Progenitor cell of endocrine pancreas (in vitro differentiated cells): Measurements from ENCODE around the gene SPTLC2. TPM values are rescaled to one million over a fixed set of nuclear protein-coding genes. Genes with fewer than 3 reads are reported as not detected.

Experiments used
- DNase-seq: peaks from one replicate; pipeline ENCODE4 v3.0.0; 2021; ENCODE audit warnings: low spot score; ENCODE audit not compliant: unreplicated experiment
- H3K27ac Mint-ChIP-seq: 2 replicates; pipeline ENCODE4 v1.8.0; 2021; ENCODE audit warnings: mild to moderate bottlenecking, moderate library complexity, mixed read lengths
- H3K27me3 Mint-ChIP-seq: 2 replicates; pipeline ENCODE4 v1.8.0; 2021; ENCODE audit warnings: mixed read lengths
- H3K36me3 Mint-ChIP-seq: 2 replicates; pipeline ENCODE4 v1.8.0; 2022; ENCODE audit warnings: mixed read lengths; ENCODE audit not compliant: insufficient read depth
- H3K4me1 Mint-ChIP-seq: 2 replicates; pipeline ENCODE4 v1.8.0; 2021; ENCODE audit warnings: low read depth, mixed read lengths
- H3K4me3 Mint-ChIP-seq: 2 replicates; pipeline ENCODE4 v1.8.0; 2021; ENCODE audit warnings: low read depth, mild to moderate bottlenecking, moderate library complexity, mixed read lengths
- H3K9me3 Mint-ChIP-seq: 2 replicates; pipeline ENCODE4 v1.8.0; 2021; ENCODE audit warnings: low read depth, mixed read lengths
- total RNA-seq: library from RNA; stranded (reverse); gene quantifications from 2 replicates; pipeline ENCODE4 v1.2.1, GENCODE V29; 2021
- TF ChIP-seq, protein P1 (sequence below): fragments of 200-600 bp; sonication (generic); IDR thresholded peaks from one replicate; pipeline ENCODE4 v1.5.0; 2021; ENCODE audit warnings: antibody characterized with exemption, mild to moderate bottlenecking; ENCODE audit not compliant: unreplicated experiment

Gene SPTLC2
- total RNA-seq, 1 donor from 2014 or later, result 53.6 TPM

DNA sequence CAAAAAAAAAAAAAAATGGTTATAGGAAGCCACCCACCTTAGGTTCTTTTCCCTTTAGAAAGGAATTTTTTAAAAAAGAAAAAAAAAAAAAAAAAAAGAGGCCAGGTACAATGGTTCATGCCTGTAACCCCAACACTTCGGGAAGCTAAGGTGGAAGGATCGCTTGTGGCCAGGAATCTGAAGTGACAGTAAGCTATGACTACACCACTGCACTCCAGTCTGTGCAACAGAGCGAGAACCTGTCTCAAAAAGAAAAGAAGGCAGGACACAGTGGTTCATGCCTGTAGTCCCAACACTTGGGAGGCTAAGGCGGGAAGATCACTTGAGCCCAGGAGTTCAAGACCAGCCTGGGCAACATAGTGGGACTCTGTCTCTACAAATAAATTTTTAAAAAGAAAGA lies 36.0 kb downstream of the SPTLC2 start:
- Mint-ChIP-seq H3K27me3 (no peaks in the 10 kb centered on the region), H3K4me1 (peaks cover 10% of the 10 kb centered on the region), H3K4me3 (no peak overlapping the region), H3K36me3 (peaks cover 13% of the 10 kb centered on the region), H3K27ac (no peak overlapping the region), H3K9me3 (no peaks in the 10 kb centered on the region)
- TF ChIP-seq, protein P1, sequence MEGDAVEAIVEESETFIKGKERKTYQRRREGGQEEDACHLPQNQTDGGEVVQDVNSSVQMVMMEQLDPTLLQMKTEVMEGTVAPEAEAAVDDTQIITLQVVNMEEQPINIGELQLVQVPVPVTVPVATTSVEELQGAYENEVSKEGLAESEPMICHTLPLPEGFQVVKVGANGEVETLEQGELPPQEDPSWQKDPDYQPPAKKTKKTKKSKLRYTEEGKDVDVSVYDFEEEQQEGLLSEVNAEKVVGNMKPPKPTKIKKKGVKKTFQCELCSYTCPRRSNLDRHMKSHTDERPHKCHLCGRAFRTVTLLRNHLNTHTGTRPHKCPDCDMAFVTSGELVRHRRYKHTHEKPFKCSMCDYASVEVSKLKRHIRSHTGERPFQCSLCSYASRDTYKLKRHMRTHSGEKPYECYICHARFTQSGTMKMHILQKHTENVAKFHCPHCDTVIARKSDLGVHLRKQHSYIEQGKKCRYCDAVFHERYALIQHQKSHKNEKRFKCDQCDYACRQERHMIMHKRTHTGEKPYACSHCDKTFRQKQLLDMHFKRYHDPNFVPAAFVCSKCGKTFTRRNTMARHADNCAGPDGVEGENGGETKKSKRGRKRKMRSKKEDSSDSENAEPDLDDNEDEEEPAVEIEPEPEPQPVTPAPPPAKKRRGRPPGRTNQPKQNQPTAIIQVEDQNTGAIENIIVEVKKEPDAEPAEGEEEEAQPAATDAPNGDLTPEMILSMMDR, result no peak
- no peak for DNase-seq

DNA sequence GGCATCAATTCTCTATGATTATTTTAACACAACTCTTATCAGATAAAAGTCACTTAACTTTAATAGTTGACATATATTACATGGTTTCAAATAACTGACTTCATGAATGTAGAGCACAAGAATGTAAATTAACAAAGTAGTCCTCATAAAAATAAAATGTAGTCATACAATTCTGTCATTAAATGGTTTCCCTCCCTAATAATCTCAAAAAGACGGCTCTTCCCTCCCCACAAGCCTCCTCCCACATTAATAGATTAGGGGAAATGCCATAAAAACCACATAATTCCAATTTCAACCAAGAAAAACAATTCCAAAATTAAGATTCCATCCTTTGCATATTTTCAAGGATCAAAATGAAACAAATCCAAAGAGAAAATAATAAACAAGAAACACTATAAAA lies 36.7 kb downstream of the SPTLC2 start:
- Mint-ChIP-seq H3K27me3 (no peaks in the 10 kb centered on the region), H3K9me3 (no peaks in the 10 kb centered on the region), H3K36me3 (peaks cover 15% of the 10 kb centered on the region), H3K27ac (no peak overlapping the region), H3K4me1 (peaks cover 10% of the 10 kb centered on the region), H3K4me3 (no peak overlapping the region)
- DNase-seq, result no peak
- TF ChIP-seq, protein P1, result no peak

DNA sequence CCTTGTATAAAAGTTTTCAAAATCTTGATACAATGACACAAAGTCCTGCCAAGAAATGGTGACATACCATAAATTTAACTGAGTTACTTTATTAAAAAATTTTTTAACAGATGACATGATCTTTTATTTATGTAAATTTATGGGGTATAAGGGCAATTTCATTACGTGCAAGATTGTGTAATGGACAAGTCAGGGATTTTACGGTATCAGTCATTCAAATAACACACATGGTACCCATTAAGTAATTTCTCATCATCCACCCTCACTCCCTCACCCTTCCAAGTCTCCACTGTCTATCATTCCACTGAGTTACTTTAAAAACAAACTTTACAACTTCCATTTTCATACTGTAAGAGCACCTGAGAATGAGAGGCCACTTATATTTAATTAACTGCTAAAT lies 37.4 kb downstream of the SPTLC2 start:
- peak overlapping the region; percentile 59 for H3K27ac Mint-ChIP-seq
- H3K36me3 Mint-ChIP-seq, result peaks cover 20% of the 10 kb centered on the region

DNA sequence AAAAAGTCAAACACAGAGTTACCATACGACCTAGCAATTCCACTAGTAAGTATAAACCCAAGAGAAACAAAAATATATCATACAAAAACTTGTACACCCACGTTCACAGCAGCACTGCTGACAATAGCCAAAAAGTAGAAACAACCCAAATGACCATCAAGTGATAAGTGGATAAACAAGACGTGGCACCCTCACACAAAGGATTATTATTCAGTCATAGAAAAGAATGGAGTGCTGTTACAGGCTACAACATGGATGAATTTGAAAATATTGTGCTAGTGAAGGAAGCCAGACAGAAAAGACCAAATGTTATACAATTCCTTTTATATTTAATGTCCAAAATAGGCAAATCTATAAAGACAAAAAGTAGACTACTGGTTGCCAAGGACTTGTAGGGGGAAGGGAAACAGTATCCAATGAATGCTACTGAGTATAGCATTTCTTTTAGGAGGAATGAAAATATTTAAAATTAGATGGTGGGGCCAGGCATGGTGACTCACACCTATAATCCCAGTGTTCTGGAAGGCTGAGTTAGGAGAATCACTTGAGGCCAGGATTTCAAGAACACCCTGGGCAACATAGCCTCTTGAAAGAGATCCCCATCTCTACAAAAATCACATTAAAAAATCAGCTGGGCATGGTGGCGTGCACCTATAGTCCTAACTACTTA lies 41.9 kb downstream of the SPTLC2 start:
- Mint-ChIP-seq H3K9me3 (no peaks in the 10 kb centered on the region), H3K27me3 (no peaks in the 10 kb centered on the region), H3K27ac (no peak overlapping the region), H3K36me3 (peaks cover 29% of the 10 kb centered on the region), H3K4me1 (peaks cover 14% of the 10 kb centered on the region), H3K4me3 (no peak overlapping the region)
- no peak for DNase-seq
- TF ChIP-seq, protein P1, result no peak

More for the DNA sequence above, 37.4 kb downstream of the SPTLC2 start:
- TF ChIP-seq, protein P1, result no peak
- DNase-seq, result no peak
- peaks cover 13% of the 10 kb centered on the region for H3K4me1 Mint-ChIP-seq
- H3K9me3 Mint-ChIP-seq, result no peaks in the 10 kb centered on the region
- H3K4me3 Mint-ChIP-seq, result no peak overlapping the region
- H3K27me3 Mint-ChIP-seq, result no peaks in the 10 kb centered on the region

DNA sequence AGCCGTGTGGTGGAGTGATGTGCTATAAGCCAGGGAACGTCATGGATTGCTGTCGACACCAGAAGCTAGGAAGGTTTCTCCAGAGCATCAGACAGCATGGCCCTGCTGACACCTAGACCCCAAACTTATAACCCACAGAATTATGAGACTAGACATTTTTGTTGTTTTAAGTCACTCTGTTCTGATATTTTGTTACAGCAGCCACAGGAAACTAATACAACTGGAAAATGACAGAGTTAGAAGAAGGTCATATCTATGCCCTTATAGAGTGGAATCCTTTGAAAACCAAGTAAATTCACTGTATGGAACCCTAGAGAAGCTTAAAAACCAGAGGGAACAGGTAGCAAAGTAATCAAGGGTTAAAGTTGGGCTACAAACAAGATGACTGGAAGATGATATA lies 42.5 kb downstream of the SPTLC2 start:
- Mint-ChIP-seq H3K36me3 (peaks cover 31% of the 10 kb centered on the region), H3K27me3 (no peaks in the 10 kb centered on the region), H3K4me3 (no peak overlapping the region), H3K4me1 (peaks cover 14% of the 10 kb centered on the region), H3K9me3 (no peaks in the 10 kb centered on the region), H3K27ac (peak overlapping the region; percentile 76)
- DNase-seq, result no peak
- TF ChIP-seq, protein P1, result no peak
